H1 (cell line): ENCODE data around the gene SLC6A20. TPM values are rescaled to one million over a fixed set of nuclear protein-coding genes. Genes with fewer than 3 reads are reported as not detected.

Experiments
- CTCF ChIA-PET: fragments of 300-600 bp; sonication (Branson Sonifier 250); formaldehyde crosslinking; loops from one replicate; lab custom pipeline; 2021; ENCODE audit not compliant: partially characterized antibody; lab: Charles Lee
- POLR2A ChIA-PET: fragments of 300-600 bp; sonication (Branson Sonifier 250); formaldehyde crosslinking; loops from one replicate; lab custom pipeline; 2021; ENCODE audit warnings: inconsistent platforms; ENCODE audit not compliant: partially characterized antibody; lab: Charles Lee
- DNase-seq, 2 experiments: peaks; one replicate each; pipeline versions ENCODE4 v3.0.0 to v3.0.0-alpha.2; 2010 to 2022; ENCODE audit warnings: low spot score in 2 of 2, low read depth in 1 of 2, mixed read lengths in 1 of 2
- FAIRE-seq: peaks from 2 replicates; lab custom pipeline; 2011; peaks lifted over from hg19 to GRCh38; lab: Jason Lieb, UNC
- H2AFZ ChIP-seq: 2 replicates; pipeline ENCODE4 v1.8.1; 2012; ENCODE audit warnings: low read length, inconsistent platforms
- H2AK5ac ChIP-seq: 2 replicates; pipeline ENCODE4 v1.6.1; 2013; ENCODE audit warnings: low read depth, low read length
- H2BK120ac ChIP-seq: replicated peaks from 2 replicates; pipeline ENCODE3; 2013; ENCODE audit warnings: low read depth, low read length, inconsistent platforms
- H2BK12ac ChIP-seq: 2 replicates; pipeline ENCODE4 v1.6.1; 2013; ENCODE audit warnings: low read depth, low read length
- H2BK15ac ChIP-seq: 2 replicates; pipeline ENCODE4 v1.6.1; 2013; ENCODE audit warnings: low read length
- H2BK20ac ChIP-seq: 2 replicates; pipeline ENCODE4 v1.6.1; 2013; ENCODE audit warnings: low read length
- H2BK5ac ChIP-seq: 2 replicates; pipeline ENCODE4 v1.6.1; 2013; ENCODE audit warnings: low read depth, low read length
- H3K14ac ChIP-seq: 2 replicates; pipeline ENCODE4 v1.6.1; 2013; ENCODE audit warnings: inconsistent platforms; ENCODE audit not compliant: insufficient read length
- H3K18ac ChIP-seq: 2 replicates; pipeline ENCODE4 v1.6.1; 2013; ENCODE audit warnings: low read length; ENCODE audit errors: extremely low read depth
- H3K23ac ChIP-seq: 2 replicates; pipeline ENCODE4 v1.6.1; 2013; ENCODE audit warnings: inconsistent platforms; ENCODE audit not compliant: insufficient read length
- H3K23me2 ChIP-seq: 2 replicates; pipeline ENCODE4 v1.6.1; 2013; ENCODE audit warnings: low read depth, low read length
- H3K27ac ChIP-seq: 2 replicates; pipeline ENCODE4 v1.6.1; 2011; ENCODE audit warnings: low read depth, low read length, inconsistent platforms
- H3K27me3 ChIP-seq, 4 experiments: replicated peaks in 1 of 4; 1 replicate in 1 of 4; 2 replicates in 3 of 4; pipeline versions ENCODE4 v1.6.1 to v1.8.1; 2011 to 2013; ENCODE audit warnings: low read length in 3 of 4, mild to moderate bottlenecking in 3 of 4, inconsistent platforms in 2 of 4, mixed read lengths in 2 of 4, moderate library complexity in 1 of 4; ENCODE audit not compliant: control insufficient read depth in 3 of 4, insufficient read depth in 3 of 4; ENCODE audit errors: extremely low read depth in 1 of 4
- H3K36me3 ChIP-seq, 4 experiments: 2 replicates each; pipeline versions ENCODE4 v1.6.1 to v1.8.1; 2011 to 2013; ENCODE audit warnings: mild to moderate bottlenecking in 4 of 4, low read length in 3 of 4, moderate library complexity in 2 of 4, control low read depth in 1 of 4, inconsistent platforms in 1 of 4; ENCODE audit not compliant: insufficient read depth in 4 of 4, control insufficient read depth in 2 of 4
- H3K4ac ChIP-seq: replicated peaks from 2 replicates; pipeline ENCODE3; 2013; ENCODE audit warnings: low read length, low read depth, mixed read lengths, inconsistent platforms; ENCODE audit not compliant: insufficient read length
- H3K4me1 ChIP-seq, 4 experiments: replicated peaks in 1 of 4; 1 replicate in 1 of 4; 2 replicates in 3 of 4; pipeline versions ENCODE4 v1.6.1 to v1.8.1; 2011 to 2013; ENCODE audit warnings: low read length in 3 of 4, inconsistent platforms in 2 of 4, mixed read lengths in 1 of 4; ENCODE audit not compliant: insufficient read depth in 4 of 4, control insufficient read depth in 3 of 4
- H3K4me2 ChIP-seq, 2 experiments: 2 replicates each; pipeline versions ENCODE4 v1.6.1 to v1.8.1; 2011 to 2013; ENCODE audit warnings: low read depth in 2 of 2, low read length in 2 of 2, control low read depth in 1 of 2, inconsistent platforms in 1 of 2, mild to moderate bottlenecking in 1 of 2; ENCODE audit not compliant: insufficient read depth in 1 of 2
- H3K4me3 ChIP-seq, 4 experiments: fragments of 200-600, 300-600 bp in 1 of 4; sonication (generic), shearing (Covaris generic), sonication (Bioruptor Twin) in 1 of 4; 2 replicates each; pipeline versions ENCODE4 v1.5.1 to v1.8.1; 2011 to 2016; ENCODE audit warnings: low read length in 4 of 4, low read depth in 3 of 4, control low read depth in 2 of 4, inconsistent platforms in 2 of 4, mild to moderate bottlenecking in 2 of 4, mixed read lengths in 1 of 4, moderate library complexity in 1 of 4; ENCODE audit not compliant: insufficient read depth in 2 of 4; ENCODE audit errors: extremely low read depth in 1 of 4
- H3K56ac ChIP-seq: replicated peaks from 2 replicates; pipeline ENCODE3; 2013; ENCODE audit warnings: low read depth, mild to moderate bottlenecking, mixed read lengths, low read length, inconsistent platforms; ENCODE audit not compliant: insufficient read length
- H3K79me1 ChIP-seq: 2 replicates; pipeline ENCODE4 v1.6.1; 2013; ENCODE audit warnings: low read depth, low read length, control low read depth
- H3K79me2 ChIP-seq, 2 experiments: 2 replicates each; pipeline versions ENCODE4 v1.6.1 to v1.8.1; 2012 to 2013; ENCODE audit warnings: low read length in 2 of 2, mild to moderate bottlenecking in 2 of 2, inconsistent platforms in 1 of 2; ENCODE audit not compliant: insufficient read depth in 2 of 2, control insufficient read depth in 1 of 2
- H3K9ac ChIP-seq, 4 experiments: replicated peaks in 1 of 4; 1 replicate in 1 of 4; 2 replicates in 3 of 4; pipeline versions ENCODE4 v1.6.1 to v1.8.1; 2011 to 2013; ENCODE audit warnings: low read depth in 3 of 4, low read length in 3 of 4, control low read depth in 2 of 4, mild to moderate bottlenecking in 2 of 4, moderate library complexity in 2 of 4, inconsistent platforms in 1 of 4; ENCODE audit errors: extremely low read depth in 1 of 4
- H3K9me3 ChIP-seq, 2 experiments: 2 replicates each; pipeline versions ENCODE4 v1.6.1 to v1.8.1; 2012 to 2013; ENCODE audit warnings: mild to moderate bottlenecking in 2 of 2, moderate library complexity in 2 of 2, control low read depth in 1 of 2, inconsistent platforms in 1 of 2, low read depth in 1 of 2, low read length in 1 of 2, mixed read lengths in 1 of 2; ENCODE audit not compliant: insufficient read depth in 2 of 2
- H4K20me1 ChIP-seq, 2 experiments: replicated peaks in 1 of 2; 2 replicates each; pipeline versions ENCODE3 to v1.8.1; 2011 to 2013; ENCODE audit warnings: inconsistent platforms in 2 of 2, low read length in 2 of 2, mild to moderate bottlenecking in 1 of 2; ENCODE audit not compliant: insufficient read depth in 2 of 2, control insufficient read depth in 1 of 2
- H4K5ac ChIP-seq: 2 replicates; pipeline ENCODE4 v1.6.1; 2013; ENCODE audit warnings: low read length, low read depth, mixed read lengths, inconsistent platforms; ENCODE audit not compliant: insufficient read length
- H4K8ac ChIP-seq: 2 replicates; pipeline ENCODE4 v1.8.0; 2013; ENCODE audit warnings: mild to moderate bottlenecking, moderate library complexity, low read length, inconsistent platforms; ENCODE audit not compliant: insufficient read depth; ENCODE audit errors: extremely low read depth
- H4K91ac ChIP-seq: replicated peaks from 2 replicates; pipeline ENCODE3; 2013; ENCODE audit warnings: low read length, mixed read lengths, inconsistent platforms; ENCODE audit not compliant: insufficient read length
- CBX5 ChIP-seq: fragments of 300-800, 300-1000 bp; sonication (generic); IDR thresholded peaks from 2 replicates; pipeline ENCODE4 v1.7.1; 2016; ENCODE audit warnings: antibody characterized with exemption, low read length, low read depth
- CTBP2 ChIP-seq: IDR thresholded peaks from 2 replicates; pipeline ENCODE4 v1.7.0; 2011; ENCODE audit warnings: borderline replicate concordance, mild to moderate bottlenecking, moderate library complexity, mixed read lengths, low read length; ENCODE audit not compliant: insufficient read depth, insufficient read length
- EZH2 ChIP-seq: fragments of 200-600 bp; sonication (generic); IDR thresholded peaks from 2 replicates; pipeline ENCODE4 v1.7.1; 2012; ENCODE audit warnings: low read depth, mild to moderate bottlenecking, moderate library complexity, low read length, inconsistent platforms; ENCODE audit not compliant: severe bottlenecking
- GABPA ChIP-seq: IDR thresholded peaks from 2 replicates; pipeline ENCODE4 v1.6.1; 2011; ENCODE audit warnings: mild to moderate bottlenecking, low read length, moderate library complexity, borderline replicate concordance; ENCODE audit not compliant: insufficient read depth
- NANOG ChIP-seq: IDR thresholded peaks from 2 replicates; pipeline ENCODE4 v1.6.1; 2011; ENCODE audit warnings: low read length, low read depth, mild to moderate bottlenecking, inconsistent platforms; ENCODE audit not compliant: insufficient read depth, poor library complexity, severe bottlenecking
- RAD21 ChIP-seq, 2 experiments: IDR thresholded peaks in 1 of 2; conservative IDR thresholded peaks in 1 of 2; 2 replicates each; pipeline ENCODE4 v1.6.1; 2011; ENCODE audit warnings: low read depth in 2 of 2, low read length in 2 of 2, improper control_type of control experiment in 1 of 2, inconsistent platforms in 1 of 2, mild to moderate bottlenecking in 1 of 2, moderate library complexity in 1 of 2
- SIX5 ChIP-seq: IDR thresholded peaks from 2 replicates; pipeline ENCODE4 v1.6.1; 2011; ENCODE audit warnings: mild to moderate bottlenecking, low read depth, low read length
- SP4 ChIP-seq: IDR thresholded peaks from 2 replicates; pipeline ENCODE4 v1.6.1; 2012; ENCODE audit warnings: low read length, inconsistent platforms
- SRF ChIP-seq: IDR thresholded peaks from 2 replicates; pipeline ENCODE4 v1.6.1; 2011; ENCODE audit warnings: mild to moderate bottlenecking, low read depth, low read length, moderate library complexity
- TBP ChIP-seq: IDR thresholded peaks from 2 replicates; pipeline ENCODE4 v1.6.1; 2011; ENCODE audit warnings: low read depth, low read length, improper control_type of control experiment
- WGBS, 2 experiments: shearing (Covaris generic) in 1 of 2; methylation state at CpG; one replicate each; pipeline versions ENCODE4 v1.1.6 to v1.1.7; 2013 to 2015; ENCODE audit warnings: low lambda C conversion rate in 2 of 2, mixed read lengths in 2 of 2, inconsistent platforms in 1 of 2, low coverage in 1 of 2, missing lambda C conversion rate in 1 of 2; ENCODE audit not compliant: insufficient replicate concordance in 2 of 2, insufficient coverage in 1 of 2, insufficient read length in 1 of 2; ENCODE audit errors: extremely low coverage in 1 of 2, missing lambda C conversion rate in 1 of 2; 5-methylcytosine and 5-hydroxymethylcytosine counted together
- polyA plus RNA-seq, 7 experiments: library from polyadenylated mRNA; depleted of rRNA in 3 of 7; stranded (reverse) in 5 of 7; unstranded in 2 of 7; fragments of >200 nt in 5 of 7; fragments of 200-250 nt in 2 of 7; gene quantifications; 1 replicate in 5 of 7; 2 replicates in 1 of 7; 4 replicates in 1 of 7; pipeline versions ENCODE4 v1.2.1 to v1.2.3, GENCODE V29; 2011 to 2013; ENCODE audit warnings: missing spikeins in 2 of 7, mixed read lengths in 2 of 7
- total RNA-seq: library from RNA; stranded (reverse); fragmentation: NEBNext Ultra II Directional; extraction: Animal tissue kit (Norgen Biotek cat#: 25700); gene quantifications from 2 replicates; pipeline ENCODE4 v1.2.1, GENCODE V29; 2021
- TF ChIP-seq, protein P1 (sequence below): IDR thresholded peaks from 2 replicates; pipeline ENCODE4 v1.6.1; 2012; ENCODE audit warnings: inconsistent platforms

SLC6A20 gene
- total and polyA plus RNA-seq, 2 of the 8 experiments (the other 6 are each of a cell fraction or from before 2014, with no cell fraction given) = 0.05 TPM; not detected in 1

GRCh38 chr3:45773714-45774449 lies 22.5 kb downstream of the SLC6A20 start:
- FAIRE-seq (no peak), DNase-seq (no peak)
- H4K8ac ChIP-seq = no peak overlapping the region
- no peak overlapping the region for H3K14ac ChIP-seq
- no peak overlapping the region for H2BK120ac ChIP-seq
- H3K23ac ChIP-seq = no peak overlapping the region
- no peak overlapping the region for H3K18ac ChIP-seq
- H3K4ac ChIP-seq = no peak overlapping the region
- no peak overlapping the region for H2BK5ac ChIP-seq
- no peaks in the 10 kb centered on the region for H3K36me3 ChIP-seq
- H3K27ac ChIP-seq = no peak overlapping the region
- no peaks in the 10 kb centered on the region for H3K79me1 ChIP-seq
- H4K5ac ChIP-seq = no peak overlapping the region
- no peaks in the 10 kb centered on the region; a peak in 1 of 7 replicates for H3K4me1 ChIP-seq
- H3K23me2 ChIP-seq = no peaks in the 10 kb centered on the region; the same call in 1 of the 2 replicates
- no peak overlapping the region for H4K91ac ChIP-seq
- H4K20me1 ChIP-seq = no peaks in the 10 kb centered on the region
- H3K56ac ChIP-seq = no peak overlapping the region
- no peak overlapping the region for H2BK20ac ChIP-seq
- H3K9me3 ChIP-seq = no peaks in the 10 kb centered on the region
- no peak overlapping the region for H3K4me3 ChIP-seq
- no peak overlapping the region for H3K9ac ChIP-seq
- no peak overlapping the region for H3K4me2 ChIP-seq
- no peak overlapping the region for H2BK15ac ChIP-seq
- H2BK12ac ChIP-seq = no peak overlapping the region
- no peaks in the 10 kb centered on the region for H3K27me3 ChIP-seq
- ChIA-PET CTCF (interaction anchor here (1.1 to 7.1 kb wide), 6 partner anchors 10 to 233 kb away, joined by 3 to 64 read pairs (median 4); no protein-coding TSS in a partner anchor), POLR2A (no interaction called here)
- H2AFZ ChIP-seq = no peak overlapping the region
- H3K79me2 ChIP-seq = no peaks in the 10 kb centered on the region
- no peak overlapping the region for H2AK5ac ChIP-seq
- WGBS, 2 experiments = 83% methylated on average over 7 of the region's 7 CpGs; no CpG with 5 or more reads in 1 of the 2 experiments
- TF ChIP-seq SRF (no peak), RAD21 (IDR thresholded peaks at IDR 0.05 in 1 of 2, conservative IDR thresholded peaks at IDR 0.05 in 1 of 2; ENCODE audit: low read depth in 2 of 2, low read length in 2 of 2) (no peak), GABPA (no peak), CTBP2 (no peak), SP4 (no peak), SIX5 (no peak), EZH2 (no peak), TBP (no peak), NANOG (no peak), CBX5 (no peak)
- TF ChIP-seq, protein P1, sequence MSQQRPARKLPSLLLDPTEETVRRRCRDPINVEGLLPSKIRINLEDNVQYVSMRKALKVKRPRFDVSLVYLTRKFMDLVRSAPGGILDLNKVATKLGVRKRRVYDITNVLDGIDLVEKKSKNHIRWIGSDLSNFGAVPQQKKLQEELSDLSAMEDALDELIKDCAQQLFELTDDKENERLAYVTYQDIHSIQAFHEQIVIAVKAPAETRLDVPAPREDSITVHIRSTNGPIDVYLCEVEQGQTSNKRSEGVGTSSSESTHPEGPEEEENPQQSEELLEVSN = no peak
